ENCODE data around the gene SEC24D. TPM values are rescaled to one million over a fixed set of nuclear protein-coding genes. Genes with fewer than 3 reads are reported as not detected.

SEC24D gene
- total and polyA plus RNA-seq, 2 of the 8 experiments (the other 6 are each of a cell fraction or from before 2014, with no cell fraction given) = 28.9 to 91.6 TPM

DNA sequence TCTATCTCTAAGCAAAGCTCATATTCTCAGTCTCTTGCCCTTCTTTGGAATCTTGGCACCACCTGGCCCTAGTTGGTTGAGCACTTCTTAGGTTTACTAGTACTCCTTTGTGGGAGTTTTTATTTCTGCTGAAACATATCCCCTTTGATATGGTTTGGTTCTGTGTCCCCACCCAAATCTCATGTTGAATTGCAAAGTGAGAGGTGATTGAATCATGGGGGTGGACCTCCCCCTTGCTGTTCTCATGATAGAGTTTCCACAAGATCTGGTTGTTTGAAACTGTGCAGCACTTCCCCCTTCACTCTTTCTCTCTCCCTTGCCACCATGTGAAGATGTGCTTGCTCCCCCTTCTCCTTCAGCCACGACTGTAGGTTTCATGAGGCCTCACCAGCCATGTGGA lies 30.5 kb upstream of the SEC24D start:
- POLR2A ChIA-PET (ENCODE audit: partially characterized antibody) = no interaction called here
- no peak overlapping the region for H3K4me2 ChIP-seq (ENCODE audit: insufficient read depth in 1 of 2, low read depth in 2 of 2, low read length in 2 of 2)
- no peak overlapping the region for H3K56ac ChIP-seq (replicated peaks; ENCODE audit: insufficient read length, low read depth, low read length)
- no peak overlapping the region; the same call in 1 of the 2 replicates for H2BK12ac ChIP-seq (ENCODE audit: low read depth, low read length)
- TF ChIP-seq SIX5 (IDR thresholded peaks at IDR 0.05; ENCODE audit: low read depth, low read length) (no peak), CBX8 (IDR thresholded peaks at IDR 0.05; ENCODE audit: borderline replicate concordance, low read depth, low read length) (no peak), EZH2 (IDR thresholded peaks at IDR 0.05; ENCODE audit: low read depth, low read length, severe bottlenecking) (no peak), SRF (IDR thresholded peaks at IDR 0.05; ENCODE audit: low read depth, low read length) (no peak), YY1 (IDR thresholded peaks at IDR 0.05; ENCODE audit: low read depth, low read length) (no peak), POU5F1 (IDR thresholded peaks at IDR 0.05; ENCODE audit: low read depth, low read length) (no peak), PHF8 (conservative IDR thresholded peaks at IDR 0.05; ENCODE audit: low read depth, low read length) (no peak), RAD21 (IDR thresholded peaks at IDR 0.05 in 1 of 2, conservative IDR thresholded peaks at IDR 0.05 in 1 of 2; ENCODE audit: low read depth in 2 of 2, low read length in 2 of 2) (no peak), MAFK (IDR thresholded peaks at IDR 0.05; ENCODE audit: low read depth, low read length) (no peak), CTBP2 (IDR thresholded peaks at IDR 0.05; ENCODE audit: borderline replicate concordance, insufficient read depth, insufficient read length, low read length) (no peak)
- TF ChIP-seq, protein P1, sequence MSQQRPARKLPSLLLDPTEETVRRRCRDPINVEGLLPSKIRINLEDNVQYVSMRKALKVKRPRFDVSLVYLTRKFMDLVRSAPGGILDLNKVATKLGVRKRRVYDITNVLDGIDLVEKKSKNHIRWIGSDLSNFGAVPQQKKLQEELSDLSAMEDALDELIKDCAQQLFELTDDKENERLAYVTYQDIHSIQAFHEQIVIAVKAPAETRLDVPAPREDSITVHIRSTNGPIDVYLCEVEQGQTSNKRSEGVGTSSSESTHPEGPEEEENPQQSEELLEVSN (IDR thresholded peaks at IDR 0.05) = no peak
- H3K4ac ChIP-seq (replicated peaks; ENCODE audit: insufficient read length, low read depth, low read length) = no peak overlapping the region
- H3K9me3 ChIP-seq (ENCODE audit: insufficient read depth in 2 of 2, low read depth in 1 of 2, low read length in 1 of 2) = no peaks in the 10 kb centered on the region
- no peaks in the 10 kb centered on the region for H3K27me3 ChIP-seq (replicated peaks in 1 of 4; ENCODE audit: control insufficient read depth in 3 of 4, extremely low read depth in 1 of 4, insufficient read depth in 3 of 4, low read length in 3 of 4)
- no peak overlapping the region for H2BK120ac ChIP-seq (replicated peaks; ENCODE audit: low read depth, low read length)
- no peak overlapping the region for H3K18ac ChIP-seq (ENCODE audit: extremely low read depth, low read length)
- peak overlapping the region; percentile 92 for H2AFZ ChIP-seq (ENCODE audit: low read length)
- H4K20me1 ChIP-seq (replicated peaks in 1 of 2; ENCODE audit: control insufficient read depth in 1 of 2, insufficient read depth in 2 of 2, low read length in 2 of 2) = no peaks in the 10 kb centered on the region
- CTCF ChIA-PET (ENCODE audit: partially characterized antibody) = interaction anchor here (0.7 to 2.5 kb wide), 11 partner anchors 10 to 63 kb away, joined by 3 to 15 read pairs (median 3); partner anchors contain the start of gene SEC24D
- no peak overlapping the region for H3K14ac ChIP-seq (ENCODE audit: insufficient read length)
- no peaks in the 10 kb centered on the region for H3K23me2 ChIP-seq (ENCODE audit: low read depth, low read length)
- H3K79me1 ChIP-seq (ENCODE audit: low read depth, low read length) = no peaks in the 10 kb centered on the region
- peaks cover 2 to 10% (median 8%) of the 10 kb centered on the region in 4 experiments; a peak in 6 of 7 replicates for H3K4me1 ChIP-seq (replicated peaks in 1 of 4; ENCODE audit: control insufficient read depth in 3 of 4, insufficient read depth in 4 of 4, low read length in 3 of 4)
- no peak overlapping the region for H2BK20ac ChIP-seq (ENCODE audit: low read length)
- FAIRE-seq (no peak), DNase-seq (ENCODE audit: low read depth in 1 of 2, low spot score in 2 of 2) (no peak)
- no peak overlapping the region for H4K5ac ChIP-seq (ENCODE audit: insufficient read length, low read depth, low read length)
- H4K91ac ChIP-seq (replicated peaks; ENCODE audit: insufficient read length, low read length) = no peak overlapping the region
- no peak overlapping the region for H3K27ac ChIP-seq (ENCODE audit: low read depth, low read length)
- H2AK5ac ChIP-seq (ENCODE audit: low read depth, low read length) = no peak overlapping the region
- no peak overlapping the region; the same call in 1 of the 2 replicates for H2BK5ac ChIP-seq (ENCODE audit: low read depth, low read length)
- H4K8ac ChIP-seq (ENCODE audit: extremely low read depth, insufficient read depth, low read length) = no peak overlapping the region
- no peaks in the 10 kb centered on the region for H3K79me2 ChIP-seq (ENCODE audit: control insufficient read depth in 1 of 2, insufficient read depth in 2 of 2, low read length in 2 of 2)
- WGBS, 2 experiments (ENCODE audit: extremely low coverage in 1 of 2, insufficient coverage in 1 of 2, insufficient read length in 1 of 2, insufficient replicate concordance in 2 of 2, low coverage in 1 of 2, low lambda C conversion rate in 2 of 2, missing lambda C conversion rate in 1 of 2) = 71% methylated on average over 1 of the region's 1 CpG; no CpG with 5 or more reads in 1 of the 2 experiments
- H2BK15ac ChIP-seq (ENCODE audit: low read length) = no peak overlapping the region; the same call in 1 of the 2 replicates
- no peak overlapping the region for H3K9ac ChIP-seq (replicated peaks in 1 of 4; ENCODE audit: extremely low read depth in 1 of 4, low read depth in 3 of 4, low read length in 3 of 4)
- no peaks in the 10 kb centered on the region for H3K36me3 ChIP-seq (ENCODE audit: control insufficient read depth in 2 of 4, insufficient read depth in 4 of 4, low read length in 3 of 4)
- H3K23ac ChIP-seq (ENCODE audit: insufficient read length) = no peak overlapping the region
- H3K4me3 ChIP-seq (ENCODE audit: extremely low read depth in 1 of 4, insufficient read depth in 2 of 4, low read depth in 3 of 4, low read length in 4 of 4) = no peak overlapping the region
